GM23338 (cell line): ENCODE measurements around the gene CD44. TPM values are rescaled to one million over a fixed set of nuclear protein-coding genes. Genes with fewer than 3 reads are reported as not detected.

Experiments used
- ATAC-seq: fragments of 200-7000 bp; cut with Tn5 transposase; 3 replicates; pipeline ENCODE4 v1.9.1; 2020
- DNase-seq: peaks from one replicate; pipeline ENCODE4 v3.0.0-alpha.2; 2015; ENCODE audit warnings: low spot score
- H2AFZ ChIP-seq: fragments of 200-600 bp; sonication (generic); 2 replicates; pipeline ENCODE4 v1.8.0; 2016; ENCODE audit warnings: antibody characterized with exemption, mild to moderate bottlenecking, moderate library complexity
- H3F3A ChIP-seq: fragments of 200-600 bp; sonication (generic); replicated peaks from 2 replicates; pipeline ENCODE4 v1.8.0; 2017; ENCODE audit warnings: antibody characterized with exemption, mixed run types, low read depth
- H3K27ac ChIP-seq: fragments of 200-600 bp; sonication (generic); 2 replicates; pipeline ENCODE4 v1.6.1; 2016; ENCODE audit warnings: low read depth
- H3K27me3 ChIP-seq: fragments of 200-600 bp; sonication (generic); 2 replicates; pipeline ENCODE4 v1.8.0; 2016; ENCODE audit warnings: mild to moderate bottlenecking, mixed run types, moderate library complexity; ENCODE audit not compliant: insufficient read depth
- H3K36me3 ChIP-seq: fragments of 200-600 bp; sonication (generic); 2 replicates; pipeline ENCODE4 v1.8.0; 2016; ENCODE audit warnings: mild to moderate bottlenecking; ENCODE audit not compliant: insufficient read depth
- H3K4me1 ChIP-seq: fragments of 200-600 bp; sonication (generic); 2 replicates; pipeline ENCODE4 v1.8.0; 2016; ENCODE audit warnings: mild to moderate bottlenecking, moderate library complexity; ENCODE audit not compliant: insufficient read depth
- H3K4me2 ChIP-seq: fragments of 200-600 bp; sonication (generic); 2 replicates; pipeline ENCODE4 v1.7.1; 2017; ENCODE audit warnings: mixed run types
- H3K4me3 ChIP-seq: fragments of 200-600 bp; sonication (generic); 2 replicates; pipeline ENCODE4 v1.6.1; 2016; ENCODE audit warnings: mixed run types
- H3K79me2 ChIP-seq: fragments of 200-600 bp; sonication (generic); replicated peaks from 2 replicates; pipeline ENCODE4 v1.8.0; 2017; ENCODE audit warnings: mild to moderate bottlenecking; ENCODE audit not compliant: insufficient read depth
- H3K9me2 ChIP-seq: fragments of 200-600 bp; sonication (generic); 2 replicates; pipeline ENCODE4 v1.8.0; 2017; ENCODE audit not compliant: insufficient read depth
- H4K20me1 ChIP-seq: fragments of 200-600 bp; sonication (generic); replicated peaks from 2 replicates; pipeline ENCODE4 v1.8.0; 2017; ENCODE audit warnings: mild to moderate bottlenecking; ENCODE audit not compliant: insufficient read depth
- H3K27ac Mint-ChIP-seq: 2 replicates; pipeline ENCODE4 v1.8.0; 2020; ENCODE audit warnings: inconsistent platforms, mild to moderate bottlenecking, moderate library complexity, mixed read lengths
- H3K27me3 Mint-ChIP-seq: 3 replicates; pipeline ENCODE4 v1.8.0; 2022; ENCODE audit warnings: low read depth, mild to moderate bottlenecking, moderate library complexity, mixed read lengths, inconsistent platforms; ENCODE audit not compliant: insufficient read depth, poor library complexity
- H3K36me3 Mint-ChIP-seq: 3 replicates; pipeline ENCODE4 v1.8.0; 2021; ENCODE audit warnings: low read depth, mild to moderate bottlenecking, inconsistent platforms, moderate library complexity, mixed read lengths
- H3K4me1 Mint-ChIP-seq: 3 replicates; pipeline ENCODE4 v1.8.0; 2020; ENCODE audit warnings: mild to moderate bottlenecking, inconsistent platforms, mixed read lengths
- H3K4me3 Mint-ChIP-seq: 3 replicates; pipeline ENCODE4 v1.8.0; 2021; ENCODE audit warnings: moderate library complexity, mild to moderate bottlenecking, inconsistent platforms, mixed read lengths
- H3K9me3 Mint-ChIP-seq: 3 replicates; pipeline ENCODE4 v1.8.0; 2020; ENCODE audit warnings: moderate library complexity, mild to moderate bottlenecking, inconsistent platforms, mixed read lengths
- CREB1 ChIP-seq: fragments of 250-450 bp; sonication (Bioruptor Pico); IDR thresholded peaks from 2 replicates; pipeline ENCODE4 v1.5.0; 2020; ENCODE audit warnings: low read depth, mild to moderate bottlenecking, moderate library complexity
- EZH2 ChIP-seq: fragments of 200-600 bp; sonication (generic); IDR thresholded peaks from one replicate; pipeline ENCODE4 v1.8.0; 2017; ENCODE audit warnings: antibody characterized with exemption, mild to moderate bottlenecking, low read depth; ENCODE audit not compliant: unreplicated experiment
- EZH2phosphoT487 ChIP-seq: fragments of 200-600 bp; sonication (generic); IDR thresholded peaks from one replicate; pipeline ENCODE4 v1.8.1; 2018; ENCODE audit warnings: antibody characterized with exemption; ENCODE audit not compliant: unreplicated experiment
- NANOG ChIP-seq: IDR thresholded peaks from 2 replicates; pipeline ENCODE4 v1.6.1; 2016; ENCODE audit warnings: antibody characterized with exemption, borderline replicate concordance
- POLR2AphosphoS5 ChIP-seq: IDR thresholded peaks from 2 replicates; pipeline ENCODE4 v1.6.1; 2016; ENCODE audit warnings: antibody characterized with exemption, low read depth
- ZNF114 ChIP-seq: fragments of 250-450 bp; sonication (Bioruptor Pico); IDR thresholded peaks from 2 replicates; pipeline ENCODE4 v1.5.0; 2020; ENCODE audit warnings: mild to moderate bottlenecking, moderate library complexity
- ZNF331 ChIP-seq: fragments of 250-450 bp; sonication (Bioruptor Pico); IDR thresholded peaks from 2 replicates; pipeline ENCODE4 v1.5.0; 2020; ENCODE audit warnings: low read depth, mild to moderate bottlenecking, moderate library complexity
- polyA plus RNA-seq: library from polyadenylated mRNA; unstranded; fragments of >200 nt; fragmentation: Nextera tagmentation; extraction: Ambion mirVana; gene quantifications from 2 replicates; pipeline ENCODE4 v1.2.1, GENCODE V29; 2016
- total RNA-seq: library from RNA; depleted of rRNA; stranded (reverse); fragments of >200 nt; shearing (Covaris generic); gene quantifications from 2 replicates; pipeline ENCODE4 v1.2.3, GENCODE V29; 2014
- TF ChIP-seq, protein P1 (sequence below): fragments of 250-450 bp; sonication (Bioruptor Pico); IDR thresholded peaks from 2 replicates; pipeline ENCODE4 v1.5.0; 2020; ENCODE audit warnings: mild to moderate bottlenecking, moderate library complexity
- TF ChIP-seq, protein P2 (sequence below): IDR thresholded peaks from 2 replicates; pipeline ENCODE4 v1.6.1; 2016; ENCODE audit warnings: antibody characterized with exemption
- TF ChIP-seq, protein P3 (sequence below), 2 experiments: fragments of 200-600 bp in 1 of 2; sonication (generic) in 1 of 2; conservative IDR thresholded peaks; 2 replicates each; pipeline versions ENCODE4 v1.5.1 to v1.6.1; 2016 to 2017; ENCODE audit warnings: antibody characterized with exemption in 2 of 2, low read depth in 2 of 2, mild to moderate bottlenecking in 2 of 2, moderate library complexity in 1 of 2
- TF ChIP-seq, protein P4 (sequence below): IDR thresholded peaks from one replicate; pipeline ENCODE4 v1.6.1; 2018; ENCODE audit warnings: antibody characterized with exemption; ENCODE audit not compliant: unreplicated experiment

CD44 gene
- total and polyA plus RNA-seq, 2 experiments from 2014 or later: 4.0 to 10.1 TPM

DNA sequence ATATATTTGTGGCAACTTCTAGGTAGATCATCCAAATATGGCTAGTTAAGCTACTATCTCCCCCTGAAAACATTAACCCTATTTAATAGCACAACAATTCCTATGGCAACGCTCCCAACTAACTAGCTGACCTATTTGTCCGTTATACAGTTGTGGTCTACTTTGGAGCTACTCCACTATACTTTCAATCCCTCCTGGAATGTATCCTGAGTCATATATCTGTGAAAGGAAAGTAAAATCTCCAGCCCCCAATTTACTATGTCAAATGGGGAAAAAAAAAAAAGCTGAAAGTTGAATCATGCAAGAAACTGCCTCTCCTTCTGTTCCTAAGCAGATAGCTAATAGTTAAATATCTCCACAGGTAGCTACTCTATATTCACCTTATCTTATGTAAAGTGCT is 128.5 kb downstream of the CD44 start:
- peaks cover 2% of the 10 kb centered on the region for H3K27me3 Mint-ChIP-seq
- no peak overlapping the region for H3K27ac Mint-ChIP-seq
- Histone ChIP-seq H2AFZ (no peak overlapping the region), H3K27ac (no peak overlapping the region), H3K4me3 (no peak overlapping the region), H3K4me1 (no peaks in the 10 kb centered on the region), H3K36me3 (no peaks in the 10 kb centered on the region), H3K9me2 (peaks cover 7% of the 10 kb centered on the region; the same call in 1 of the 2 replicates), H3K4me2 (no peak overlapping the region), H3F3A (no peaks in the 10 kb centered on the region), H3K27me3 (no peaks in the 10 kb centered on the region), H4K20me1 (no peaks in the 10 kb centered on the region), H3K79me2 (no peaks in the 10 kb centered on the region)
- ATAC-seq (no peak), DNase-seq (no peak)
- H3K4me3 Mint-ChIP-seq: no peak overlapping the region
- H3K36me3 Mint-ChIP-seq: no peaks in the 10 kb centered on the region
- H3K9me3 Mint-ChIP-seq: no peaks in the 10 kb centered on the region
- H3K4me1 Mint-ChIP-seq: 0 out of 3 replicates have a peak, but pooled peaks cover 2% of the 10 kb centered on the region
- TF ChIP-seq NANOG (no peak), CREB1 (no peak), EZH2 (no peak), ZNF114 (CRISPR knock-in tag) (no peak), EZH2phosphoT487 (no peak), ZNF331 (CRISPR knock-in tag) (no peak), POLR2AphosphoS5 (no peak)
- TF ChIP-seq, protein P1, sequence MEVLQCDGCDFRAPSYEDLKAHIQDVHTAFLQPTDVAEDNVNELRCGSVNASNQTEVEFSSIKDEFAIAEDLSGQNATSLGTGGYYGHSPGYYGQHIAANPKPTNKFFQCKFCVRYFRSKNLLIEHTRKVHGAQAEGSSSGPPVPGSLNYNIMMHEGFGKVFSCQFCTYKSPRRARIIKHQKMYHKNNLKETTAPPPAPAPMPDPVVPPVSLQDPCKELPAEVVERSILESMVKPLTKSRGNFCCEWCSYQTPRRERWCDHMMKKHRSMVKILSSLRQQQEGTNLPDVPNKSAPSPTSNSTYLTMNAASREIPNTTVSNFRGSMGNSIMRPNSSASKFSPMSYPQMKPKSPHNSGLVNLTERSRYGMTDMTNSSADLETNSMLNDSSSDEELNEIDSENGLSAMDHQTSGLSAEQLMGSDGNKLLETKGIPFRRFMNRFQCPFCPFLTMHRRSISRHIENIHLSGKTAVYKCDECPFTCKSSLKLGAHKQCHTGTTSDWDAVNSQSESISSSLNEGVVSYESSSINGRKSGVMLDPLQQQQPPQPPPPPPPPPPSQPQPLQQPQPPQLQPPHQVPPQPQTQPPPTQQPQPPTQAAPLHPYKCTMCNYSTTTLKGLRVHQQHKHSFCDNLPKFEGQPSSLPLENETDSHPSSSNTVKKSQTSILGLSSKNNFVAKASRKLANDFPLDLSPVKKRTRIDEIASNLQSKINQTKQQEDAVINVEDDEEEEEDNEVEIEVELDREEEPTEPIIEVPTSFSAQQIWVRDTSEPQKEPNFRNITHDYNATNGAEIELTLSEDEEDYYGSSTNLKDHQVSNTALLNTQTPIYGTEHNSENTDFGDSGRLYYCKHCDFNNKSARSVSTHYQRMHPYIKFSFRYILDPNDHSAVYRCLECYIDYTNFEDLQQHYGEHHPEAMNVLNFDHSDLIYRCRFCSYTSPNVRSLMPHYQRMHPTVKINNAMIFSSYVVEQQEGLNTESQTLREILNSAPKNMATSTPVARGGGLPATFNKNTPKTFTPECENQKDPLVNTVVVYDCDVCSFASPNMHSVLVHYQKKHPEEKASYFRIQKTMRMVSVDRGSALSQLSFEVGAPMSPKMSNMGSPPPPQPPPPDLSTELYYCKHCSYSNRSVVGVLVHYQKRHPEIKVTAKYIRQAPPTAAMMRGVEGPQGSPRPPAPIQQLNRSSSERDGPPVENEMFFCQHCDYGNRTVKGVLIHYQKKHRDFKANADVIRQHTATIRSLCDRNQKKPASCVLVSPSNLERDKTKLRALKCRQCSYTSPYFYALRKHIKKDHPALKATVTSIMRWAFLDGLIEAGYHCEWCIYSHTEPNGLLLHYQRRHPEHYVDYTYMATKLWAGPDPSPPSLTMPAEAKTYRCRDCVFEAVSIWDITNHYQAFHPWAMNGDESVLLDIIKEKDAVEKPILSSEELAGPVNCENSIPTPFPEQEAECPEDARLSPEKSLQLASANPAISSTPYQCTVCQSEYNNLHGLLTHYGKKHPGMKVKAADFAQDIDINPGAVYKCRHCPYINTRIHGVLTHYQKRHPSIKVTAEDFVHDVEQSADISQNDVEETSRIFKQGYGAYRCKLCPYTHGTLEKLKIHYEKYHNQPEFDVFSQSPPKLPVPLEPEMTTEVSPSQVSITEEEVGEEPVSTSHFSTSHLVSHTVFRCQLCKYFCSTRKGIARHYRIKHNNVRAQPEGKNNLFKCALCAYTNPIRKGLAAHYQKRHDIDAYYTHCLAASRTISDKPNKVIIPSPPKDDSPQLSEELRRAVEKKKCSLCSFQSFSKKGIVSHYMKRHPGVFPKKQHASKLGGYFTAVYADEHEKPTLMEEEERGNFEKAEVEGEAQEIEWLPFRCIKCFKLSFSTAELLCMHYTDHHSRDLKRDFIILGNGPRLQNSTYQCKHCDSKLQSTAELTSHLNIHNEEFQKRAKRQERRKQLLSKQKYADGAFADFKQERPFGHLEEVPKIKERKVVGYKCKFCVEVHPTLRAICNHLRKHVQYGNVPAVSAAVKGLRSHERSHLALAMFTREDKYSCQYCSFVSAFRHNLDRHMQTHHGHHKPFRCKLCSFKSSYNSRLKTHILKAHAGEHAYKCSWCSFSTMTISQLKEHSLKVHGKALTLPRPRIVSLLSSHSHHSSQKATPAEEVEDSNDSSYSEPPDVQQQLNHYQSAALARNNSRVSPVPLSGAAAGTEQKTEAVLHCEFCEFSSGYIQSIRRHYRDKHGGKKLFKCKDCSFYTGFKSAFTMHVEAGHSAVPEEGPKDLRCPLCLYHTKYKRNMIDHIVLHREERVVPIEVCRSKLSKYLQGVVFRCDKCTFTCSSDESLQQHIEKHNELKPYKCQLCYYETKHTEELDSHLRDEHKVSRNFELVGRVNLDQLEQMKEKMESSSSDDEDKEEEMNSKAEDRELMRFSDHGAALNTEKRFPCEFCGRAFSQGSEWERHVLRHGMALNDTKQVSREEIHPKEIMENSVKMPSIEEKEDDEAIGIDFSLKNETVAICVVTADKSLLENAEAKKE (CRISPR knock-in tag): no peak
- TF ChIP-seq, protein P2, sequence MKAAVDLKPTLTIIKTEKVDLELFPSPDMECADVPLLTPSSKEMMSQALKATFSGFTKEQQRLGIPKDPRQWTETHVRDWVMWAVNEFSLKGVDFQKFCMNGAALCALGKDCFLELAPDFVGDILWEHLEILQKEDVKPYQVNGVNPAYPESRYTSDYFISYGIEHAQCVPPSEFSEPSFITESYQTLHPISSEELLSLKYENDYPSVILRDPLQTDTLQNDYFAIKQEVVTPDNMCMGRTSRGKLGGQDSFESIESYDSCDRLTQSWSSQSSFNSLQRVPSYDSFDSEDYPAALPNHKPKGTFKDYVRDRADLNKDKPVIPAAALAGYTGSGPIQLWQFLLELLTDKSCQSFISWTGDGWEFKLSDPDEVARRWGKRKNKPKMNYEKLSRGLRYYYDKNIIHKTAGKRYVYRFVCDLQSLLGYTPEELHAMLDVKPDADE: no peak
- TF ChIP-seq, protein P3, sequence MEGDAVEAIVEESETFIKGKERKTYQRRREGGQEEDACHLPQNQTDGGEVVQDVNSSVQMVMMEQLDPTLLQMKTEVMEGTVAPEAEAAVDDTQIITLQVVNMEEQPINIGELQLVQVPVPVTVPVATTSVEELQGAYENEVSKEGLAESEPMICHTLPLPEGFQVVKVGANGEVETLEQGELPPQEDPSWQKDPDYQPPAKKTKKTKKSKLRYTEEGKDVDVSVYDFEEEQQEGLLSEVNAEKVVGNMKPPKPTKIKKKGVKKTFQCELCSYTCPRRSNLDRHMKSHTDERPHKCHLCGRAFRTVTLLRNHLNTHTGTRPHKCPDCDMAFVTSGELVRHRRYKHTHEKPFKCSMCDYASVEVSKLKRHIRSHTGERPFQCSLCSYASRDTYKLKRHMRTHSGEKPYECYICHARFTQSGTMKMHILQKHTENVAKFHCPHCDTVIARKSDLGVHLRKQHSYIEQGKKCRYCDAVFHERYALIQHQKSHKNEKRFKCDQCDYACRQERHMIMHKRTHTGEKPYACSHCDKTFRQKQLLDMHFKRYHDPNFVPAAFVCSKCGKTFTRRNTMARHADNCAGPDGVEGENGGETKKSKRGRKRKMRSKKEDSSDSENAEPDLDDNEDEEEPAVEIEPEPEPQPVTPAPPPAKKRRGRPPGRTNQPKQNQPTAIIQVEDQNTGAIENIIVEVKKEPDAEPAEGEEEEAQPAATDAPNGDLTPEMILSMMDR (conservative IDR thresholded peaks at IDR 0.05; ENCODE audit: low read depth in 2 of 2): no peak
- TF ChIP-seq, protein P4, sequence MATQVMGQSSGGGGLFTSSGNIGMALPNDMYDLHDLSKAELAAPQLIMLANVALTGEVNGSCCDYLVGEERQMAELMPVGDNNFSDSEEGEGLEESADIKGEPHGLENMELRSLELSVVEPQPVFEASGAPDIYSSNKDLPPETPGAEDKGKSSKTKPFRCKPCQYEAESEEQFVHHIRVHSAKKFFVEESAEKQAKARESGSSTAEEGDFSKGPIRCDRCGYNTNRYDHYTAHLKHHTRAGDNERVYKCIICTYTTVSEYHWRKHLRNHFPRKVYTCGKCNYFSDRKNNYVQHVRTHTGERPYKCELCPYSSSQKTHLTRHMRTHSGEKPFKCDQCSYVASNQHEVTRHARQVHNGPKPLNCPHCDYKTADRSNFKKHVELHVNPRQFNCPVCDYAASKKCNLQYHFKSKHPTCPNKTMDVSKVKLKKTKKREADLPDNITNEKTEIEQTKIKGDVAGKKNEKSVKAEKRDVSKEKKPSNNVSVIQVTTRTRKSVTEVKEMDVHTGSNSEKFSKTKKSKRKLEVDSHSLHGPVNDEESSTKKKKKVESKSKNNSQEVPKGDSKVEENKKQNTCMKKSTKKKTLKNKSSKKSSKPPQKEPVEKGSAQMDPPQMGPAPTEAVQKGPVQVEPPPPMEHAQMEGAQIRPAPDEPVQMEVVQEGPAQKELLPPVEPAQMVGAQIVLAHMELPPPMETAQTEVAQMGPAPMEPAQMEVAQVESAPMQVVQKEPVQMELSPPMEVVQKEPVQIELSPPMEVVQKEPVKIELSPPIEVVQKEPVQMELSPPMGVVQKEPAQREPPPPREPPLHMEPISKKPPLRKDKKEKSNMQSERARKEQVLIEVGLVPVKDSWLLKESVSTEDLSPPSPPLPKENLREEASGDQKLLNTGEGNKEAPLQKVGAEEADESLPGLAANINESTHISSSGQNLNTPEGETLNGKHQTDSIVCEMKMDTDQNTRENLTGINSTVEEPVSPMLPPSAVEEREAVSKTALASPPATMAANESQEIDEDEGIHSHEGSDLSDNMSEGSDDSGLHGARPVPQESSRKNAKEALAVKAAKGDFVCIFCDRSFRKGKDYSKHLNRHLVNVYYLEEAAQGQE: no peak
